HL-60 (cell line): ENCODE measurements around the gene TICAM1.
"Not testable (repeated sequence)": the region's sequence is repeated elsewhere in the genome, so short reads cannot be mapped to it uniquely, and the experiment has no call there.

Experiments used
- GABPA ChIP-seq: IDR thresholded peaks from 2 replicates; pipeline ENCODE4 v1.6.1; 2012; ENCODE audit warnings: low read depth
- POLR2AphosphoS5 ChIP-seq: IDR thresholded peaks from 2 replicates; pipeline ENCODE4 v1.6.1; 2012; ENCODE audit warnings: low read depth
- TF ChIP-seq, protein P1 (sequence below): IDR thresholded peaks from one replicate; pipeline ENCODE4 v1.5.1; 2011; ENCODE audit warnings: low read length, control low read depth, inconsistent platforms; ENCODE audit not compliant: insufficient read depth
- TF ChIP-seq, protein P2 (sequence below): IDR thresholded peaks from 2 replicates; pipeline ENCODE4 v1.6.1; 2012; ENCODE audit warnings: low read depth; ENCODE audit not compliant: insufficient replicate concordance

- TF ChIP-seq, protein P1, sequence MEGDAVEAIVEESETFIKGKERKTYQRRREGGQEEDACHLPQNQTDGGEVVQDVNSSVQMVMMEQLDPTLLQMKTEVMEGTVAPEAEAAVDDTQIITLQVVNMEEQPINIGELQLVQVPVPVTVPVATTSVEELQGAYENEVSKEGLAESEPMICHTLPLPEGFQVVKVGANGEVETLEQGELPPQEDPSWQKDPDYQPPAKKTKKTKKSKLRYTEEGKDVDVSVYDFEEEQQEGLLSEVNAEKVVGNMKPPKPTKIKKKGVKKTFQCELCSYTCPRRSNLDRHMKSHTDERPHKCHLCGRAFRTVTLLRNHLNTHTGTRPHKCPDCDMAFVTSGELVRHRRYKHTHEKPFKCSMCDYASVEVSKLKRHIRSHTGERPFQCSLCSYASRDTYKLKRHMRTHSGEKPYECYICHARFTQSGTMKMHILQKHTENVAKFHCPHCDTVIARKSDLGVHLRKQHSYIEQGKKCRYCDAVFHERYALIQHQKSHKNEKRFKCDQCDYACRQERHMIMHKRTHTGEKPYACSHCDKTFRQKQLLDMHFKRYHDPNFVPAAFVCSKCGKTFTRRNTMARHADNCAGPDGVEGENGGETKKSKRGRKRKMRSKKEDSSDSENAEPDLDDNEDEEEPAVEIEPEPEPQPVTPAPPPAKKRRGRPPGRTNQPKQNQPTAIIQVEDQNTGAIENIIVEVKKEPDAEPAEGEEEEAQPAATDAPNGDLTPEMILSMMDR, result not testable (repeated sequence)
- TF ChIP-seq POLR2AphosphoS5, GABPA: not testable (repeated sequence)
- TF ChIP-seq, protein P2, sequence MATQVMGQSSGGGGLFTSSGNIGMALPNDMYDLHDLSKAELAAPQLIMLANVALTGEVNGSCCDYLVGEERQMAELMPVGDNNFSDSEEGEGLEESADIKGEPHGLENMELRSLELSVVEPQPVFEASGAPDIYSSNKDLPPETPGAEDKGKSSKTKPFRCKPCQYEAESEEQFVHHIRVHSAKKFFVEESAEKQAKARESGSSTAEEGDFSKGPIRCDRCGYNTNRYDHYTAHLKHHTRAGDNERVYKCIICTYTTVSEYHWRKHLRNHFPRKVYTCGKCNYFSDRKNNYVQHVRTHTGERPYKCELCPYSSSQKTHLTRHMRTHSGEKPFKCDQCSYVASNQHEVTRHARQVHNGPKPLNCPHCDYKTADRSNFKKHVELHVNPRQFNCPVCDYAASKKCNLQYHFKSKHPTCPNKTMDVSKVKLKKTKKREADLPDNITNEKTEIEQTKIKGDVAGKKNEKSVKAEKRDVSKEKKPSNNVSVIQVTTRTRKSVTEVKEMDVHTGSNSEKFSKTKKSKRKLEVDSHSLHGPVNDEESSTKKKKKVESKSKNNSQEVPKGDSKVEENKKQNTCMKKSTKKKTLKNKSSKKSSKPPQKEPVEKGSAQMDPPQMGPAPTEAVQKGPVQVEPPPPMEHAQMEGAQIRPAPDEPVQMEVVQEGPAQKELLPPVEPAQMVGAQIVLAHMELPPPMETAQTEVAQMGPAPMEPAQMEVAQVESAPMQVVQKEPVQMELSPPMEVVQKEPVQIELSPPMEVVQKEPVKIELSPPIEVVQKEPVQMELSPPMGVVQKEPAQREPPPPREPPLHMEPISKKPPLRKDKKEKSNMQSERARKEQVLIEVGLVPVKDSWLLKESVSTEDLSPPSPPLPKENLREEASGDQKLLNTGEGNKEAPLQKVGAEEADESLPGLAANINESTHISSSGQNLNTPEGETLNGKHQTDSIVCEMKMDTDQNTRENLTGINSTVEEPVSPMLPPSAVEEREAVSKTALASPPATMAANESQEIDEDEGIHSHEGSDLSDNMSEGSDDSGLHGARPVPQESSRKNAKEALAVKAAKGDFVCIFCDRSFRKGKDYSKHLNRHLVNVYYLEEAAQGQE, result not testable (repeated sequence)
Measured at GRCh38 chr19:4831979-4832340, 448 bp upstream of the TICAM1 start.
